Sciatic nerve (tissue), 2 donors: Measurements from ENCODE around the gene USP2. TPM values are rescaled to one million over a fixed set of nuclear protein-coding genes. Genes with fewer than 3 reads are reported as not detected.
A peak's percentile ranks its signal among the peaks of the same experiment; 100 is the strongest.

Experiments
- ATAC-seq: fragments of 200-7000 bp; cut with Tn5 transposase; one replicate; pipeline ENCODE4 v1.9.1; 2020; ENCODE audit warnings: mild to moderate bottlenecking, moderate library complexity
- DNase-seq: peaks from one replicate; pipeline ENCODE4 v3.0.0-alpha.2; 2020; ENCODE audit warnings: low spot score
- intact Hi-C: fragments of 100-400 bp; cut with DNase I; formaldehyde crosslinking; loops from one replicate; pipeline ENCODE4 v1.14.2; 2022
- total RNA-seq: library from RNA; stranded (reverse); fragmentation: NEBNext Ultra II Directional; extraction: Animal tissue kit (Norgen Biotek cat#: 25700); gene quantifications from one replicate; pipeline ENCODE4 v1.2.1, GENCODE V29; 2021
- donor health status: DM: no; HTN: no; CAD: no.
- donor health status: DM: no; HTN: no; CAD: no.

USP2 gene
- total RNA-seq, 1 donor from 2014 or later: 13.7 TPM

GRCh38 chr11:119368121-119369034 is 13.1 kb downstream of the USP2 start:
- DNase-seq (peak; percentile 72), ATAC-seq (peak; percentile 73)
- intact Hi-C loops: no loop called here

GRCh38 chr11:119367661-119368120 is 13.8 kb downstream of the USP2 start:
- ATAC-seq (peak; percentile 38), DNase-seq (no peak)
- intact Hi-C loops: no loop called here

- intact Hi-C loops: no loop called here
- DNase-seq (no peak), ATAC-seq (no peak)
These were observed 14.5 kb downstream of the USP2 start for GRCh38 chr11:119366690-119367620.

GRCh38 chr11:119365071-119365591 is 16.4 kb downstream of the USP2 start:
- intact Hi-C loops: no loop called here
- DNase-seq: no peak

GRCh38 chr11:119363851-119364590 is 17.5 kb downstream of the USP2 start:
- ATAC-seq (peak; percentile 34), DNase-seq (peak; percentile 77)
- intact Hi-C loops: no loop called here

More at GRCh38 chr11:119365071-119365591, 16.4 kb downstream of the USP2 start:
- no peak for ATAC-seq

- DNase-seq: no peak
- intact Hi-C loops: no loop called here
- no peak for ATAC-seq
These were observed 18.2 kb downstream of the USP2 start for GRCh38 chr11:119363081-119363850.

GRCh38 chr11:119362741-119363080 is 18.8 kb downstream of the USP2 start:
- ATAC-seq: no peak
- DNase-seq: no peak
- intact Hi-C loops: no loop called here

GRCh38 chr11:119361941-119362725 is 19.4 kb downstream of the USP2 start:
- intact Hi-C loops: no loop called here
- DNase-seq (no peak), ATAC-seq (peak; percentile 14)

GRCh38 chr11:119361056-119361787 is 20.3 kb downstream of the USP2 start:
- DNase-seq: no peak
- peak; percentile 62 for ATAC-seq
- intact Hi-C loops: no loop called here

- intact Hi-C loops: no loop called here
- DNase-seq (no peak), ATAC-seq (no peak)
These were observed 21.9 kb downstream of the USP2 start for GRCh38 chr11:119359365-119360214.

- ATAC-seq (peak; percentile 14), DNase-seq (no peak)
- intact Hi-C loops: no loop called here
These were observed 24.4 kb downstream of the USP2 start for GRCh38 chr11:119357074-119357473.

- intact Hi-C loops: no loop called here
- peak; percentile 91 for ATAC-seq
- peak; percentile 91 for DNase-seq
These were observed 25.0 kb downstream of the USP2 start for GRCh38 chr11:119356349-119357031.

GRCh38 chr11:119355091-119355843 is 26.2 kb downstream of the USP2 start:
- DNase-seq: no peak
- intact Hi-C loops: no loop called here
- no peak for ATAC-seq

- ATAC-seq (no peak), DNase-seq (no peak)
- intact Hi-C loops: no loop called here
These were observed 28.6 kb downstream of the USP2 start for GRCh38 chr11:119352857-119353260.

GRCh38 chr11:119351232-119351631 is 30.3 kb downstream of the USP2 start:
- intact Hi-C loops: no loop called here
- no peak for DNase-seq
- ATAC-seq: no peak
